ENCODE data around the gene SORCS2.

Gene SORCS2

DNA sequence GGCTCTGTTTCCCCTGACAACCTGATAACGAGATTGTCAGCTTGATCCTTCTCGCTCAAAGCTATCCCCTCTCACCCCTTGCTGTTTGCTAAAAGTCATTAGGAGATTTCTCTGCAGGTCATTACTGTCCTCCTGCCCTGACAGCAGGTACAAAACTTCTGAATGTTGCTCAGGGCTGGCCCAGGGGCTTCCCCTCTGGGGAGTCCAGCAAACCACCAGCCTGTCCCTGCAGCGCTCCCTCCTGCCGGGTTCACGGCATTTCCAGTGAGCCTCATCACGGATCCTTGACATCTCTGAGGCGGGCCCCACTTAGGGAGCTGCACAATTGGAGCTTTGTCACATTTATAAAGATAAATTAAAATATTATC is 5.2 kb upstream of the SORCS2 start:
- FAIRE-seq, result no peak

- FAIRE-seq, result no peak
Measured at GRCh38 chr4:7187691-7188090, 4.6 kb upstream of the SORCS2 start.

DNA sequence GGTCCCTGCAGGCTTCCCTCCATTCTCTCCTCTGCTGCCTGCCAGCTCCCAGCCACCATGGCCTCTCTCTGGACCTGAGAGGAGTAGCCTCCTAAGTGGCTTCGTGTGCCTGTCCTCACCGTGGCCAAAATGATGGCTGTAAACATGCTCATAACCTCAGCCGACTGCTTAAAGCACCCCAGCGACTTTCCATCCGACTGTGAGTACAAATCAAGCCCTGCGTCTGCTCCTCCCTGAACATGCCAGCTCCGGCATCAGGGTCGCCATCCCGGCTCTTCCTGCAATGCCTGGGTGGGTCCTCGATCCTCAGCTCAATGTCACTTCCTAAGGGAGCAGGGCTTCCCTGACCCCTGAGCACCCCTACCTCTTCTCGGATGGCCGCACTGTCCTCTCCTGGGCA is 3.3 kb upstream of the SORCS2 start:
- FAIRE-seq, result no peak

GRCh38 chr4:7189475-7190277 is 2.7 kb upstream of the SORCS2 start:
- no peak for FAIRE-seq

- no peak for FAIRE-seq
Measured at GRCh38 chr4:7190278-7190594, 2.1 kb upstream of the SORCS2 start.

DNA sequence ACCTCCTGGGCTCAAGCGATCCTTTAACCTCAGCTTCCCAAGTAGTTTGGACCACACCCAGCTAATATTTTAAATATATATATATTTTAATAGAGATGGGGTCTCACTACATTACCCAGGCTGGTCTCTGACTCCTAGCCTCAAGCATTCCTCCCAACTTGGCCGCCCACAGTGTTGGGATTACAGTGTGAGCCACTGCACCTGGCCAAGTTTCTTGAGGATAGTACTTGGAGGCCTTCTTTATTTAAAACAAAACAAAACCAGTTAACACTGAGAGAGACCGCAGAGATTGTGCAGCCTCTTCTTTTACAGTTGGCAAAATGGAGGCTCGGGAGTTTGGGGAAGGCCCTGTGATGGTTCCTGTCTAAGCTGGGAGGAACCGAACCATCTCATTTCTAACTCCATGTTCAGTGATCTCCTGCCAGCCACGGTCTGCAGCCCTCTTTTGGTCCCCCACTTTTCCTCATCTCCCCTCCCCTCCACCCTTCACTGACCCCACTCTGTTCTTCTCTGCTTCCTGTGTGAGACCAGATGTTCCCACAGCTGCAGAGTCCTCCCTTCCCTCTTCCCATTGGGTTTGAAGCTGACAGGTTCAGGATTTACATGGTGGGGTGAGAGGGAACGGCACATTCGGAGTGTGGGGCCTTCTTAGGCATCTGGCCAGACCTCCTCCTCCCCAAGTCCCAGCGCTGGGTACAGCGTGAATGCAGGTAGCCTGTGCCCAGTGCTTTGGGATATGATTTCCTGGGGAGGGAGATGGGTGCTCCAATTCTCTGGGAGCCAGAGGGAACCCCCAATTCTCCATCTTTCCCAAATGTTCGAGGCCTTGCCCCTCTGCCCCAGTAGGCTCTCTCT is 1.4 kb upstream of the SORCS2 start:
- no peak for FAIRE-seq

GRCh38 chr4:7191546-7192251 is 639 bp upstream of the SORCS2 start:
- no peak for FAIRE-seq

GRCh38 chr4:7193030-7193958 is 956 bp downstream of the SORCS2 start:
- no peak for FAIRE-seq

DNA sequence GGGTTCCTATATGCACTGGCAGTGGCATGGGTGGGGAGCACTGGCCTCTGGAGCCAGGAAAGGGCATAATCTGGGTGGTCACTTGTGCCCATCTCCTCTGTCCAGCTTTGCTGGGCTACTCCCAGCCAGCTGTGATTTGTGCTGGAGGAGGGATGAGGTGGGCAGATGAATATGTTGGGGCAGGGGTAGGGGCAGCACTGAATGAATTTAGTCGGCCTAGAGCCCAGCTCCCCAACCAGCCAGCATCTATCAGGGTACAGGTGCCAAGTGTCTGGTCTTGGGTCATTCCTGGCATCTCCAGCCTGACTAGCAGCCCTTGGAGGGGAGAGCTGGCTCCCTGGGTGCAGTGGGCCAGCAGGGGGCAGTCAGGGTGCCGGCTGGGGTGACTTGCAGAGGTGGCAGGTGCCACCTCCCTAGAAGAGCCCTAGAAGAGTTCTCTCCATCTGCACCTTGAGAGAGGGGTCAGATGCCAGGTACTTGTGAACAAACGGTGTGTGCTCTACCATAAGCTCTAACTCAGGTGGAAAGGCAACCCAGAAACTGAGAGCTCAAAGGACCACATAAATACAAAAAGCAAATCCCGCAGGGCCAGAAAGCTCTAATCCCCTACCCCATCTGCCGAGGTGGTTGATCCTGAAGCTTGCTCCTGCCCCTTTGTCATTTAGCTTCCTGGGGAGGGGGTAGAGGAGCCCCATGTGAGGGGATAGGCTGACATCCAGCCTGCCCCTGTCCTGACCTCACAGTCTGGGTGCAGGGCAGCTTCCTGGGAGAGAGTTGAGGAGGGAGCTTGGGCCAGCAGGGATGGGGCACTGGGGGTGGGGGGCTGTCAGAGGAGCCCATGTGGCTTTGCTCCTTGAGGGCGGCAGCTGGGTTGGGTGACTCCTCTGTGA is 2.2 kb downstream of the SORCS2 start:
- FAIRE-seq, result no peak

GRCh38 chr4:7195141-7195515 is 2.8 kb downstream of the SORCS2 start:
- FAIRE-seq, result no peak

DNA sequence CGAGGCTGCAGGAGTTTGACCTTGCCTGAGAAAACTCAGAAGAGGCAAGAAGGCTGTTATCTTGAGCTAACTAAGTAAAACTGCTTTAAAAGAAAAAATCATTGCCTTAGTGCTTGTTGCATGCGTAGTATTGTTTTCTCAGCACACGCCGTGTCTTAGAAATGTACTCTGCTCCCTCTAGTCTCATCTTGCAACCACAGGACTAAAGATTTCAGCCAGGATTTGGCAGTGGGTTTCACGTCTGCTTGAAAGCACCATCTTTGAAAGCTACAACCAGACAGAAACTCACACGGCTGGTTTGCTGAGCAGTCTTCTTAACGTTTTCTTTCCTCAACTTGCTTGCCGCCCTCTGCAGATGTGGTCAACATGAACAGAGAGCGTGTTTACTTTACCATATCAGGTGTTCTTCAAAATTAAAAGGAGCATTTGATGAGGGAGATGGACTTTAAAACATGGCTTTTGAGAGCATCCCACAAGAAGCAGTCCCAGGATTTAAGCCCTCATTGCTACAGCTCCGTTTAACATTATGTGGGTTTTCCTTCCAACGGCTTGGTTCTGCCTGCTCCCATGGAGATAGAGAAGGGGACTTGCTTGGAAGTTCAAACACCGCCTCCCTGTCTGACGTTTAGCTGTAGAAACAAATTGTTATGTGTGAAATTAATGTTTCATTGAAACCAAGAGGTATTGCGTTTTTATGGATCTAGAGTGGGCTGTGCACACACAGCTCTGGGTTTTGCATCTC is 3.4 kb downstream of the SORCS2 start:
- no peak for FAIRE-seq

- FAIRE-seq, result no peak
Measured at GRCh38 chr4:7196288-7196651, 3.9 kb downstream of the SORCS2 start.

GRCh38 chr4:7196736-7197135 is 4.4 kb downstream of the SORCS2 start:
- FAIRE-seq, result no peak

DNA sequence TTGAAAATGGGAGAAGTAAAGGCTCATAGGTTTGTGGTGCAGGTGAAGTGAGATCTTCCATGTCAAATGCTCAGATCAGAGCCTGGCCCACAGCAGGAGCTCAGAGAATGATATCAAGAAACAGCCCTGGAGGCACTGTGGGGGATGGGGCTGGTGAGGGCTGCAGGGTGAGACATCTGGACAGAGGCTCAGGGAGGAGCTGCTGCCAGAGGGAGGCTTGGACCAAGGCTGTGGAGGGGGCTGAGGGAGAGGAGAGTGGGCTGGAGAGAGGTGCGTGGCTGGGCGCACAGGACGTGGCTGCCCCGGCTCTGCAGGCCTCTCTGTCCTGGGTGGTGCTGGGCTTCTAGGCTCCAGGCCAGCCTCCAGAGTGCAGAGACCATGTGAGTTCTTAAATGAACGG is 5.6 kb downstream of the SORCS2 start:
- no peak for FAIRE-seq

DNA sequence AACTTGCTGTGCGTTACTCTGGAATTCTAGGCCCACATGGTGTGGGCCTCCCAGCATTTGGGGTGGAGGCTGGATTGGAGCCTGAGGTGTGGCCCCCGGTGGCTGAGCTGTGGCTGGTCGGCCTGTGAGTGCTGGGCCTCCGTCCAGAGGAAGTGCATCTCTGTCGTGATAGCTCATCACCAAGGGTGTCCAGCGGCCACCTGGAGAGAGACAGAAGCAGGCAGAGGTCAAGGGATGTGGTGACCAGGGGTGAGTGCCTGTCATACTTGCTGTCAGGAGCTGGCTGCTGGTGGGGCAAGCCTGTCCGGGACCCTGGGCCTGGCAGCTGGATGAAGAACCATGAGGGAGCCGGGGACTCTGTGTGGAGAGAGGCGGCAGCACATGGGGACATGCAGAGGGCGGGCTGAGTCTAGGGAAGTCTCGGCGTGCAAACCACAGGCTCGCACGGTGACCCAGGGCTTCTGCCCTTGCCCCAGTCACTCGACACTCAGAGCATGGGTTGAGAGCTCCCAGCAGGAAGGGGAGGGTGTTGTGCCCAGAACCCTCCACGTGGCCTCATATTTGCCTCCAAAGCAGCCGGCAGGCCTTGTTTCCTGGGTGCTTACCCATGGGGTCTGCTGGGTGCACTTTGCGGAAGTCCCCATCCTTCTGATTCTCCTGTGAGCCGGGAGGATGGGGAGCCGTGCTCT is 6.2 kb downstream of the SORCS2 start:
- FAIRE-seq, result no peak

GRCh38 chr4:7199129-7199725 is 6.9 kb downstream of the SORCS2 start:
- no peak for FAIRE-seq

DNA sequence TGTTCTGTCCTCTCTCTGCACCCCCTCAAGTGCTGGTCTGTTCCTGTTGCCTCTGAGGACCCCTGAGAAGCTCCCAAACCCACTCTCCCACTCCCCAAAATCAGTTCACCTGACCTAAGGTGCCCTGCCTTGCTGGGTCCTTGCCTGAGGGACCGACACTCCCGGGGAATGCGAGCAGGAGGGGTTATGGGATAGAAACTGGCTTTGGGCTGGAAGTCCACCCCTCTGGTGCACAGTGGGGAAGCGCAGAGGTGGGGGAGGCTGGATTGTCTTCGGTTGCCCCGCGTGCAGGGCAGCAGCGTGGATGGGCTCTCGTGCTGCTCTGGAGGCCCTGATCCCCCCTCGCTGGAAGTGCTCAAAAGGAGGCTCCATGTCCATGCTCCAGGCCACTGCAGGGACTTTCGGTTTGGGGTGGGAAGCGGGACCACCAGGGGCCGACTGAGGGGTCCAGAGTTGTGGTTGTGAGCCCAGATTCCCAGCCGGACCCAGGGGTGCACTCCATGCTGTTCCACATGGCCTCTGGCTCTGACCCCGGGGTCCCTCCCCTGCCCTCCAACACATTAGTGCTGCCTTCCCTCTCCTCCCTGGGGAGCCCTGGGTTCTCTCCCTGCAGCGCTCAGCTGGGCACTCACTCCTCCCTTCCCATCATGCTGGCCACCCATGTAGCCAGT is 7.6 kb downstream of the SORCS2 start:
- FAIRE-seq, result no peak

DNA sequence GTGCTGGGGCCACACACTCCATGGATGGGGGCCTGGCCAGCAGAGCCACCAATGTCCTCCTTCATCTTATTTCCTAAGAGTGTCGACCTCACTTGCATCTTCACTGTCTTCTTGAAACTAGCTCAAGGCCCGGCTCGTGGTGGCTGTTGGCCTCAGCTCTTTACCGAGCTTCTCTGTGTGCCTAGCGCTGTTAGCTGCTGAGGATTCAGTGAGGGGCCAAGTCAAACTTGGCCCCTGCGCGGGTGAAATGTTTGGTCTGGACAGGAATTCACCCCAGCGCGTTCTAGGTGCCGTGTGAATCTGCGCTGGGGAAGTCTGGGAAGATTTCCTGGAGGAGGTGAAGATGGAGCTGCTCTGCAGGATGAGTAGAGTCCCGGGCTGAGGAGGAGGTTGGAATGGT is 8.5 kb downstream of the SORCS2 start:
- FAIRE-seq, result no peak
